Stimulated activated CD4-positive, alpha-beta T cell treated with anti-CD3 and anti-CD28 coated beads, Interleukin-1b, Interleukin-23, amount 100 ng/mL, for 24 hours (primary cell): ENCODE results near the gene SYT15.
"Not testable (repeated sequence)": the region's sequence is repeated elsewhere in the genome, so short reads cannot be mapped to it uniquely, and the experiment has no call there.

Experiments
- DNase-seq, 4 experiments: peaks; one replicate each; pipeline ENCODE4 v3.0.0-alpha.2; 2020; ENCODE audit warnings: low read depth in 4 of 4, low spot score in 1 of 4

SYT15 gene

GRCh38 chr10:46588221-46588620 lies 9.3 kb downstream of the SYT15 start:
- DNase-seq: not testable (repeated sequence)

GRCh38 chr10:46589589-46589988 lies 10.7 kb downstream of the SYT15 start:
- DNase-seq: not testable (repeated sequence)

- not testable (repeated sequence) for DNase-seq
These were observed 12.1 kb downstream of the SYT15 start for GRCh38 chr10:46591053-46591452.

- not testable (repeated sequence) for DNase-seq
These were observed 14.4 kb downstream of the SYT15 start for GRCh38 chr10:46593307-46593706.

- not testable (repeated sequence) for DNase-seq
These were observed 15.6 kb downstream of the SYT15 start for GRCh38 chr10:46594453-46595063.

- DNase-seq: not testable (repeated sequence)
These were observed 17.6 kb downstream of the SYT15 start for GRCh38 chr10:46596570-46596969.

- not testable (repeated sequence) for DNase-seq
These were observed 18.8 kb downstream of the SYT15 start for GRCh38 chr10:46597616-46598246.

GRCh38 chr10:46600516-46600915 lies 21.6 kb downstream of the SYT15 start:
- DNase-seq: not testable (repeated sequence)

GRCh38 chr10:46615540-46615939 lies 36.6 kb downstream of the SYT15 start:
- not testable (repeated sequence) for DNase-seq

- DNase-seq: not testable (repeated sequence)
These were observed 37.3 kb downstream of the SYT15 start for GRCh38 chr10:46616227-46616626.

GRCh38 chr10:46617134-46617533 lies 38.2 kb downstream of the SYT15 start:
- DNase-seq: not testable (repeated sequence)

- DNase-seq: not testable (repeated sequence)
These were observed 39.0 kb downstream of the SYT15 start for GRCh38 chr10:46617913-46618312.

GRCh38 chr10:46623899-46624654 lies 45.1 kb downstream of the SYT15 start:
- not testable (repeated sequence) for DNase-seq

- not testable (repeated sequence) for DNase-seq
These were observed 50.9 kb downstream of the SYT15 start for GRCh38 chr10:46629805-46630204.

GRCh38 chr10:46630816-46631215 lies 51.9 kb downstream of the SYT15 start:
- DNase-seq: not testable (repeated sequence)

GRCh38 chr10:46631683-46632082 lies 52.8 kb downstream of the SYT15 start:
- not testable (repeated sequence) for DNase-seq

GRCh38 chr10:46634698-46635097 lies 55.8 kb downstream of the SYT15 start:
- not testable (repeated sequence) for DNase-seq

- not testable (repeated sequence) for DNase-seq
These were observed 56.5 kb downstream of the SYT15 start for GRCh38 chr10:46635364-46635959.

GRCh38 chr10:46640005-46640404 lies 61.1 kb downstream of the SYT15 start:
- not testable (repeated sequence) for DNase-seq
